ENCODE data around the gene POLL.

GRCh38 chr10:101575580-101576210 is 12.4 kb downstream of the POLL start:
- TF ChIP-seq POLR2A (IDR thresholded peaks at IDR 0.05) (no peak), CTCF (IDR thresholded peaks at IDR 0.05) (no peak)
